Hypothalamus (tissue), 51 donors: ENCODE results near the gene ATPAF2.
A peak's percentile ranks its signal among the peaks of the same experiment; 100 is the strongest.

Experiments
- DNase-seq, 51 donors: peaks; one replicate each; lab custom pipeline; 2025; lab: John Stamatoyannopoulos, UW

The ATPAF2 gene

DNA sequence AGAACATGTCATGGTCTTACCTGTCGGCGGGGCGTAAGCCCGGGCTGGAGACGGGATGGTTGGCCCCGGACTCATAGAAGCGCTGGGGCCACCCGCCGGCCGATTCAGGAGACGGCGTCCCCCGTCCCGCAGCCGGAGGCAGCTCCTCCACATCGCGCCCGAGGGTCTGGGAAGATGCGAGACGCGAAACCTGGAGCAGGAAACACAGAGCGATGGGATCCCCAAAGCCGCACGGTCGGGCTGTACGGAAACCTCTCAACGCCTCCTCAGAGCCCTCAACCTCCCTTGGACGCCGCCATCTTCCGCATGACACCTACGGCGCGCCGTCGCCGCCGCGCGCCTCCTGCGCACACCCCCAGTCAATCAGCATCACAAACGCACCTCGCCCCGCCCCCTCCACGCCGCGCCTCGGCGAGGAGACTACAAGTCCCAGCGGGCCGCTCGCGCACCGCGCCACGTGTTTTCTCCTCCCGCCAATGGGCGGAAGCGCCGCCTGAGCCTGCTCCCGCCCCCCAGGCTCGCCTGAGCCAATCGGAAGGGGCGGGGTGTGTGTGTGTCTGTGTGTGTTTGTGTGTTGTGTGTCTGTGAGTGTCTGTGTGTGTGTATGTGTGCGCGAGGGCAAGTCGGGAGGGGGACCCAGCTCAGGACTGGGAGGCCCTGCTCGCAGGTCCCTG, at the start of gene ATPAF2, which contains the start of gene GID4:
TSS of gene ATPAF2 (minus strand) at position 308 of the 674 bp plus-strand sequence. CDS start at position 153, 155 bp downstream.
TSS of gene GID4 (plus strand) at position 548 of the 674 bp plus-strand sequence. CDS start at position 605, 57 bp downstream.
- peak; percentile 63 to 99 (median 98) for DNase-seq

DNA sequence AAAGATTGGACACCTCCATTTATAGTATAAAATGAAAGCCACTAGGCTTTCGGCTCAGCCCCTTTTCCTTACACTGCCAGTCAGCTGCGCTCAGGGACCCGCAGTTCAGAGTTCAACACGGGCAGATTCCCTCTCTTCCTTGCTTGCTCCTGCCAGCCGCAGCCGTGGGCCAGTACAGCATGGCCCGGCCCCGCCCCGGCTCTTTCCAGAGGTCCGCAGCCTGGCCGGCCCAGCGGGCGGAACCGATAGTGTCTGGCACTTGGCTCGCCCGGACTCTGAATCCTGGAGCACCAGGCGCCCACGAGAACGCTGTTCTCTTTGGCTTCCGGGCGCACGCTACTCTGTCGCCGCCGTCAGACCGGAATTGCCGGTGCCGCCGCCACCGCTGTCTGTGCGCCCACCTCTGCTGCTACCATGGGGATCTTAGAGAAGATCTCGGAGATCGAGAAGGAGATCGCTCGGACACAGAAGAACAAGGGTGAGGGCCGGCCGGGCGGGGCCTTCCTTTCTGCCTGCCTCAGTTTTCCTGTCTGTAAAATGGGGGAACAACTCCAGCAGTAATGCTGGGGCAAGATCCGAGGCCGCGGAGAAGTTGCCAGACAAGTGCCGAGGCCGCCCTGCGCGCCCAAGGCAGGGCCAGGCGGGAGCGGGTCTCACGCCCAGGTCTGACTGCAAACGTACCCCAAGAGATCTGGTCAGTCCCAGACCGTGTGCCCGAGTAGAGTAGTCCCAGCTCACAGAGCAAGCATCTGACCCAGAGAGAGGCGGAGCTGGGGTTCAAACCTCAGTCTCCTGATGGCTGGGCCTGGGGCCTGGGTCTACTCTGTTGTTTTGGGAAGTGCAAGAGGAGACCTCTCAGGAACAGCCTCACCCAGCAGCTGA, 48.9 kb upstream of the ATPAF2 start, which contains the start of gene DRG2:
TSS of gene DRG2 (plus strand) at position 339 of the 882 bp plus-strand sequence. CDS start at position 415, 76 bp downstream.
- DNase-seq, result peak; percentile 27 to 92 (median 82)

DNA sequence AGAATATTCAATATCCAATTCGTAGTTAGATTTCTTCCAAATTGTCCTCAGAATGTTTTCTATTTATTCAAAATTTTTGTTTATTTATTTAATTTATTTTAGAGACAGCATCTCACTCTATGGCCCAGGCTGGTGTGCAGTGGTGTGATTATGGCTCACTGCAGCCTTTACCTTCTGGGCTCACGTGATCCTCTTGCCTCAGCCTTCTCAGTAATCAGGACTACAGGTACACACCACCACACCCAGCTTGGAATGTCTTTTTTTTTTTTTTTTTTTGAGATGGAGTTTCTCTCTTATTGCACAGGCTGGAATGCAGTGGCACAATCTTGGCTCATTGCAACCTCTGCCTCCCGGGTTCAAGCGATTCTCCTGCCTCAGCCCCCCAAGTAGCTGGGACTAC, 45.3 kb upstream of the ATPAF2 start:
- no peak for DNase-seq

DNA sequence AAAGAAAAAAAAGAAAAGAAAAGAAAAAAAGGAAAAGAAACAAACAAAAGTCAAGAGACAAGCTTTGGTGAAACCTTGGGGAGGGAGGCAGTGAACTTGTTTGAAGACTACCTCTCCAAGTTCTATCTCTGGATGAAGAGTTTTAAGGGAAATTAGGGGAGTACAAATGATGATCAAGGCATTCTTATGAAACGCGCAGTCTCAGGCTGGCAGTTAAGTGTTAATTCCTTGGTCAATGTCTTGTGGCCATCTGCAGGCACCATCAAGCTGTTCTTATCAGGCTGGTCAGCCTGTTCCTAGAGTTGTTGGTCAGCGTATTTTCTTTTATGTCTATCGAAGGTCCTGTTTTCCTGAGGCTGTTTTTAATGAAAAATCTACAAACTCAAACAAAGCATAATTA, 40.6 kb upstream of the ATPAF2 start:
- DNase-seq, result no peak

DNA sequence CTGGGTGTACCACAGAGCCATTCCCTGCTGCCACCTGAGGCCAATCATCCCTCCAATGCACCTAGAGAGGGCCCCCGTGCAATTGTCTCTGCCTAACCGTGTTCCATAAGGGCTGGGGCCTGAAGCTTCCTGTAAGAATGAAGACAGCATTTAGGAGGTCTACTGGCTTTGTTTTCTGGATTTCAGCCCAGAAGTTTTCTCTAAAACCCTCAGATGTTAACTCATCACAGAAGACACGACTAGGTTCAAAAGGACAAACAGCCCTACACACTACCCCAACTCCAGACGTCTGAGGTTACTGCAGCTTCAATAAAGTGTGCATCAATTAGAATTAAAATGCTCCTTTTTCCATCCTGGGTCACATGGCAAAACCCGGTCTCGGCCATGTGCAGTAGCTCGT, 38.0 kb upstream of the ATPAF2 start:
- DNase-seq, result no peak

DNA sequence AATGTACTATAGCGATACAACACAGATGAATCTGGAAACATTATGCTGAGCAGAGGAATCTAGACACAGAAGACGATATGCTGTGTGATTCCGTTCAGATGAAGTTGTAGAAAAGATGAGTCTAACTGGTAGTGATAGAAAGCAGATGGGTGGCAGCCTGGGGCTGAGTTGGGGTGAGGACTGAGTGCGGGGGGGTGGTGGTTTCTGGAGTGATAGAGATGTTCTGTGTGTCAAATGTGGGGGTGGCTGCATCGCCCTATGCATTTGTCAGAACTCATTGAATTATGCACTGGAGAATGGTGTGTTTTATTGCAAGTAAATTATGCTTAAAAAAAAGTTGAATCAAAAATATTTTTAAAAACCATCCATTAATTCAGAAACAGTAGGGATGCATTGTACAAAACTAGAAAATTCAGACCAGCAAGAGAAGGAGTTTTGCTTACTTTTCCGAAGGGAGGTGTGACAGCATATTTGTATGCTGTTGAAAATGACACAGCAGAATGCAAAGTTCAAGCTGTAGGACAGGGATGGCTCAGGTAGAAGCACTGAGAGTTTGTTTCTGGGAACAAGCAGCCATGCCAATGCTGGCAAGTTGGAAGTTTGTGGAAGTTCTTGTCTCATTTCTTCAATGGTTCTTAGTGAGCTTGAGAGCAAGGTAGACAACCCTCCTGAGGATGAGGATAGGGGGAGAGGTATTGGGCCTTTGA, 35.8 kb upstream of the ATPAF2 start:
- no peak for DNase-seq

DNA sequence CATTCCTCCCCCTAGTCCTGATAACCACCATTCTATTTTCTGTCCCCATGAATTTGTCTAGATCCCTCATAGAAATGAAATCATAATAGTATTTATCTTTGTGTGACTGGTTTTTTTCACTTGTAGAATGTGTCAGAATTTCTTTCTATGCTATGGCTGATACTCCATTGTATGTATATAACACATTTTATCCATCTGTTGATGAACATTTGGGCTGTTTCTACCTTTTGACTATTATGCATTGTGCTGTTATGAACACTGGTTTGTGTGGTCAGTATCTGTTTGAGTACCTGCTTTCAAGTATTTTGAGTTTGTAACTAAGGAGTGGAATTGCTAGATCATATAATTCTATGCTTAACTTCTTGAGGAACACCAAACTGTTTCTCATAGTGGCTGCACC, 32.8 kb upstream of the ATPAF2 start:
- DNase-seq, result no peak

DNA sequence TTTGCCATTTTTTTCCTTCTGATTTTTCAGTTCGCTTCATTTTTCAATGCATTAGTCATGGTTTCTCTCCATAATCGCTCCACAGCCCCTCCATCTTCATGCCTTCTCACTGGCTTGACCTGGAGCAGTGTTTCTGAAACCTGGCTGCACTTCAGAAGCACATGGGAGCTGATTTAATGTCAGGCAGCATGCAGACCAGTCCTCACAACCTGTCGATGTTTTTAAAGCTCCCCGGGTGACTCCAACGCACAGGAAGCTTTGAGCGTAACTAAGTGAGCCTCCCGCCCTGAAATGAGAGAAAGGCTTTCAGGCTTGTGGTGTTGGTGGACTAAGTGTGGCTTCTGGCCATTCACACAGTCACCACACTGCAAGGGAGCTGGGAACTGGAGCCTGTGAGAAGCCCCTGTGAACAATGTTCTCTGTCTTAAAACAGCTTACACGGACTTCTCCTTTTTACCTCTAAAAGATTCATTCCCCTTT, 31.9 kb upstream of the ATPAF2 start:
- DNase-seq, result no peak

DNA sequence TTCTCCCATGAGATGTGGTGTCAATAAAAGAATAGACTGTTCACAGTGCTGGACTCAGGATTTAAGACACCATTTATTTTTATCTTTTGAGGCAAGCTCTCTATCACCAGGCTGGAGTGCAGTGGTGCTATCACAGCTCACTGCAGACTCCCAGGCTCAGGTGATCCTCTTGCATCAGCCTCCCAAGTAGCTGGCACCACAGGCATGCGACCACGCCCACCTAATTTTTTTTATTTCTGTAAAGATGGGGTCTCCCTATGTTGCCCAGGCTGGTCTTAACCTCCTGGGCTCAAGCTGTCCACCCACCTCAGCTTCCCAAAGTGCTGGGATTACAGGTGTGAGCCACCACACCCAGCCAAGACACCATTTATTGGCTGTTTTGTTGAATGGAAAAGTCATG, 30.1 kb upstream of the ATPAF2 start:
- no peak for DNase-seq

DNA sequence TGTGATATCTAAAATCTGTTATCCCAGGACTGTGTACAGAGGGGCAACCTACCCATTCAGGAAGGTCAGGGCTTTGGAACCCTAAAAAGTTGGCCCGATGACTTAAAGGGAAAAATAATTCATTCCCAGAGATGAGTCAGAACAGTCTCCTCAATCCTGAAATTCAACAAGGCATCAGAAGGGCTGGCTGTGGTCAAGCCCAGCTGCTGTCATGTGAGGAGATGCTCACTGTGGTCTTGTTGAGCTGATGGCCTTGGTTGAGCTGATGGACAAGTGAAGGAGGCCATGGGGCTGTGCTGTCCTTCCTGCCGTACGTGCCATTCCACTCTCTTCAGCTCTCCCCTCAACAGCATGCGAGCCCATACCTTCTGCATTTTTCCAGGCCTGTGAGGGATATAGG, 27.9 kb upstream of the ATPAF2 start:
- DNase-seq, result no peak

DNA sequence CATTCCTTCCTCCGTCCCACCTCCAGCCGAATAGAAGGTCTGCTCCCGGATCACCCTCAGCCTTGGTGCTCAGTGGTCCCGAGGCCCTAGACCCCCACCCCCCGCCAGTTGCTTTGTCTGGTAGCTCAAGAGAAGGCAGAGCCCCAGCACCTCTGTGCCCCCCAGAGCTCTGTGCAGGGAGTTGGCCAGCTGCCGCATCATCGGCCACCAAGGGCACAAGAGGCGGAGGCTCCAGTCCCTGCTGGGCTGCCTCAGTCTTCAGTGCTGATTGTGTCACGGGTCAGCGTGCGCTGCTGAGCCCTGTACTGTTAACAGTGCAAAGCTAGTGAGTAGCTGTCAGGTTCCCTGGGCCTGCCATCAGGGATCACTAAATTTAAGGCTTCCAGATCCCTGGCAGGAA, 26.6 kb upstream of the ATPAF2 start:
- DNase-seq, result no peak

DNA sequence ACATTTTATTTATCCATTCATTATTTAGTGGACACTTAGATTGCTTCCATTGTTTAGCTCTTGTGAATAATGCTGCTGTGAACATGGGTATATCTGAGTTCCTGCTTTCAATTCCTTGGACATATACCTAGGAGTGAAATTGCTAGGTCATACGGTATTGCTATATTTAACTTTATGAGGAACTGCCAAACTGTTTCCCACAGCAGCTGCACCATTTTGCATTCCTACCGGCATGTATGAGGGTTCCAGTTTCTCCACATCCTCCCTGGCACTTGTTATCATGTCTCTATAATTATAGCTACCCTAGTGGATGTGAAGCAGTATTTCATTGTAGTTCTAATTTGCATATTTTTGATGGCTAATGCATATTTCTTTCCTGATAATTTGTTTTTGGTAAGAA, 25.1 kb upstream of the ATPAF2 start:
- no peak for DNase-seq

DNA sequence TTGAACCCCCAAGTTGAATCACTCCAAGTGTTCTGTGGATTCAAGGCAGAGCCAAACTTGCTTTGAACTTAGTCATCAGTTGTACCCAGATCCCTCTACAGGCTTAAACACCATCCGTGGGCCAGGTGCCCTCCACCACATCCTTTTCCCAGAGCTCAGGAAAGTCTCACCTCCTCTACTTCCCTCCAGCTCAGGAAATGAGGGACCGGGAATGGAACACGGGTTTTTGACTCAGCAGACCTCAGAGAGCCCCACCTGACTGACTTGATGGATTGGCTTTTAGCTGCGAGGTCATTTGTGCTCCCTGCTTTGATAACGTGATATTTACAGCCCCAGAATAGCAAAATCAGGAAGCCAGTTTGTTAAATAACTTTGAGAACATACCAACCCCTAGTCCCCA, 20.3 kb upstream of the ATPAF2 start:
- no peak for DNase-seq

DNA sequence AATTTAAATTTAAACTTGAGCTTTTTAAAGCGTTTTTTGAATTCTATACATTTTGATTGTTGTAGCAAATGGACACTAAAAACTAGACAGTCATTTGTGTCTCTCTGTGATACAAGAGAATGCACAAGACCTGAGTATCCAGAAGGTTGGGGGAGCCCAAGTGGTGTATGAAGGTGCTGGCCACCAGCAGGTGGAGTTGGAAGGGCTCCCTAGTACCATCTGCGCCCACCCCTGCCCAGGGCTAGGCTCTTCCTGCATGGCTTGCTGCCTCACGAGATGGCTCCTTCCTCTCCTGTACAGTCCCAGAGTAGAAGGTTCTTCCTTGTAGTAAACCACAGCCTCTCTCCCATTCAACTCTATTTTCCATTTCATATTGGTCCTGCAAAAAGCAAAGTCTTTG, 17.2 kb upstream of the ATPAF2 start:
- DNase-seq, result no peak

DNA sequence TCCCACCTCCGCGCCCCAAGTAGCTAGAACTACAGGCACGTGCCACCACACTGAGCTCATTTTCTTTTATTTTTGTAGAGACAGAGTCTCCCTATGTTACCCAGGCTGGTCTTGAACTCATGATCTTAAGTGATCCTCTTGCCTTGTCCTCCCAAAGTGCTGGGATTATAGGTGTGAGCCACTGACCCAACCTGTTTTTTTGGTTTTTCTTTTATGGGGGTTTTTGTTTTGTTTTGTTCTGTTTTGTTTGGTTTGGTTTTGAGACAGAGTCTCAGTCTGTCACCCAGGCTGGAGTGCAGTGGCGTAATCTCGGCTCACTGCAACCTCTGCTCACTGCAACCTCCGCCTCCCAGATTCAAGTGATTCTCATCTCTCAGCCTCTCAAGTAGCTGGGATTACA, 16.6 kb upstream of the ATPAF2 start:
- DNase-seq, result no peak

DNA sequence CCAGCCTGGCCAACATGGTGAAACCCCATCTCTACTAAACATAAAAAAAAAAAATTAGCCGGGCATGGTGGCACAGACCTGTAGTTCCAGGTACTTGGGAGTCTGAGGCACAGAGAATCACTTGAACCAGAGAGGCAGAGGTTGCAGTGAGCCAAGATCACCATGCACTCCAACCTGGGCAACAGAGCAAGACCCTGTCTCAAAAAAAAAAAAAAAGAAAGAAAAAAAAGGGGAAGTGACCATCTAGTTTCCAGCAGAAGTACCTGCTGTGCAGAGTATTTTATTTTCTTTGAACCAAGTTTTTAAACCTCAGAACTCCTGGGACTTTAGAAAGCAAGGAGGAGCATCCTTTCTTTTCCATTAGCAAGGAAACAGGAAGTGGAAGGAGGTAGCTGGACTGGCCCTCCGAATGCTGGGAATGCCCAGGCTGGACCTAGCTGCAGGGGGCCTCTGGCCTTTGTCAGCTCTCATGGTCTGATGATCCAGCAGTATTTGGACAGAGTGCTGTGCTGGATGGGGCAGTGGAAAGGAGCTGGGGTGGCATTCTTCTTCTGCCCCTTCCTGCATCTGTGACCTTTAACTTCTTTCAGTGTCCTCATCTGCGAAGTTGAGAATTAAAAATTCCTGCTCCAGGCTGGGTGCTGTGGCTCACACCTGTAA, 6.9 kb upstream of the ATPAF2 start:
- DNase-seq, result no peak

DNA sequence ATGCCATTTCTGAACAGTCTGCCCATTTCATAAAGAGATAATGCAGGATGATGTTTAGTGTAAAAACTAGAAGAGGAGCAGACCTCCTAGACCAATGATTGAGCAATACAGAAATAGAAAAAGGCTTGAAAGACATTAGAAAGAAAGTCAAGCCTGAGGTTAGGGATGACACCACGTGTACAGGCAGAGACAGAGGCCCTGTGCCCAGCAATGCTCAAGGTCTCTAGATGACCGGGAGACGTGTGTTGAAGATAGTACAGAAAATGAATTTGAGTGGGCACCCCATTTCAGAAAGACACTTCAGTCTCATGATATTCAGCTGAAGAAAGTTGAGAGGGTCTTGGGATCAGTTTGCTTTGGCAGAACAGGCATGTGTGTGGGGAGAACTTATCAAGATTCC, 5.6 kb upstream of the ATPAF2 start:
- no peak for DNase-seq

DNA sequence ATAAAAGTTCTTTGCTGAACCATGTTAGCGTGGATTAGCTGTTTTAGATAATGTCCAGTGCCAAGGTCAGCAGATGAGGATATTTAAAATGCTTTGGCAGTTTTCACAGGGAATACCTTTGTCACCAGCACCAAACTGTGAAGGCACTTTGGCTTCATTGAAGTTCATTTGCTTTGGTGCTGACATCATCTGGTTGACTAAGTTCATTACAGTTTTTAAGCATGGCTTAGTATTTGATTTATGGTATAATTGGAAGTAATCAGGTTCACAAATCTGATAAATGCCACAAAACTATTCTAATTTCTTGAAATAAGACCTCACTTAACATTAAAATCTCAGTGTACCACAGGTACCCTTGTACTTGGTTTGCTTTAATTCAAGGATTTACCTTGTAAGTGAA, 4.5 kb upstream of the ATPAF2 start:
- DNase-seq, result no peak

DNA sequence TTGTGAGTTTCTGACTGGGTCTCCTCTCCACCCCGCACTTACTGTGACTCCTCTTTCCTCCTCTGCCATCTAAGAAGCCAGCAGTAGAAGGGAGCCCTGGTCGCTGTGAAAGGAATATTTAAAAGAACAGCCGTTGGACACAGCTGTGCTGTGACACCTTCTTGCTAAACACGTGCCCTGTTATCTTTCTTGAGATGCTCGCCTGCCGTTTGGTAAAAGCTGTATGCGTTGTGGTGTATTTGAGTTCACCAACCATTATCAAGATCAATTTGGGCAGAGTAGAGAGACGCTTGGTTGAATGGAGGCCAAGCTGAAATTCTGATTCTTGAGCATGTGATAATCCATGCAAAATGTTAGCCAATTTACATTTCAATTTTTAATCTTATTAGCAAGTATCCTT, 4.0 kb upstream of the ATPAF2 start:
- no peak for DNase-seq

DNA sequence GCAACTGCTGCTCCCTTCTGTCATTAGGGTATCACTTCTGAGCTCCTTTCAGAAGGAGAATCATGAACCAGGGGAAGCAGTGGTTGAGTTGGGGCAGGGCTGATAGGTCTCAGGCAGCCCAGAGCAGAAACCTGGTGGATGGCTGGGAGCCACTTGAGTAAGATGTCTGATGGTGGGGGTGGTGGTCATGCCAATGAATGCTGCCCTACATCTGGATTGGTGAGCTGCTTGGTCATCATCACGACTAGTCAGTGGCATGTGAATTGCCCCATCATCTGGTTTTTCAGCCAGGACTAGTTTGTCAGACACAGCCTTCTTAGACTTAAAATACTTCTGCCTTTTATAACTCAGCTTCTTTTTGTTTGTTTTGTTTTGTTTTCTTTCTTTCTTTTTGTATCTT, 2.8 kb upstream of the ATPAF2 start:
- DNase-seq, result no peak
